T-helper 22 cell (primary cell): Measurements from ENCODE around the gene WWTR1.

Source experiments
- DNase-seq: peaks from one replicate; pipeline ENCODE4 v3.0.0-alpha.2; 2020; ENCODE audit warnings: low read depth

WWTR1 gene

DNA sequence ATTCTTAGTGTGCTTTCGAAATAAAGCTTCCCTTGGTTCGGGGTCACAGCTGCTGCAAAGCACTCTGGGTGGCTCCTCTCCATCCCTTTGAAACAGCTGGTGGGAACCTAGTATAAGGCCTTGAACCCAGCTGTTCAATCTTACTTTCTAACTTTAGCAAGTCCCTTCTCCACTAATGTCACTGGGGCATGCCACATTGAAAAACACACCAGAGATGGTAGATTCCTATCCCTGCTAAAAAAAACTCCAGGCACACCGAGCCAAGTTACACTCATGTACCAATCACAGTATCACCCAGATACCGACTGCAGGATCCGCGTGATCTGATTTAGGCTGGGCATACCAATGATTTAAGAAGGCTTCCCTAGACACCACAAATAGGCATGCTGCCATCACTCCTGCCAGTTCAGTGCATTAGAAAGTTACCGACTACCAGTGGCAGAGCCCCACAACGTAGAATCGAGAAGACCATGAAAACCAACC, 65.0 kb downstream of the WWTR1 start:
- no peak for DNase-seq

- DNase-seq: no peak
Observed at GRCh38 chr3:149590691-149591441, 67.0 kb downstream of the WWTR1 start.

GRCh38 chr3:149589332-149589731, 68.5 kb downstream of the WWTR1 start:
- no peak for DNase-seq

GRCh38 chr3:149588909-149589308, 68.9 kb downstream of the WWTR1 start:
- DNase-seq: no peak

- no peak for DNase-seq
Observed at GRCh38 chr3:149587383-149587782, 70.4 kb downstream of the WWTR1 start.

DNA sequence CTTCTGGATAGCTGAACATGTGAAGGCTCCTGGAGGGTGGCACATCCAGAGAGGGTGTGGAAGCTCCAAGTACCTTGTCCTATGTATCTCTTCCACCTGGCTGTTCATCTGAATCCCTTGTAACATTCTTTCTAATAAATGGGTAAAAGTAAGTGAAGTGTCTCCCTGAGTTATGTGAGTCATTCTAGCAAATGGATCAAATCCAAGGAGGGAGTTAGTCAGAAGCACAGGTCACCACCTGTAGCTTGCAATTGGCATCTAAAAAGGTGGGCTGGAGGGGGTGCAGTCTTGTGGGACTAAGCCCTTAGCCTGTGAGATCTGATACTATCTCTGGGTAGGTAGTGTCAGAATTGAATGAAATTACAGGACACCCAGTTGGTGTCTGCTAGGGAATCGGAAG, 71.0 kb downstream of the WWTR1 start:
- DNase-seq: no peak

DNA sequence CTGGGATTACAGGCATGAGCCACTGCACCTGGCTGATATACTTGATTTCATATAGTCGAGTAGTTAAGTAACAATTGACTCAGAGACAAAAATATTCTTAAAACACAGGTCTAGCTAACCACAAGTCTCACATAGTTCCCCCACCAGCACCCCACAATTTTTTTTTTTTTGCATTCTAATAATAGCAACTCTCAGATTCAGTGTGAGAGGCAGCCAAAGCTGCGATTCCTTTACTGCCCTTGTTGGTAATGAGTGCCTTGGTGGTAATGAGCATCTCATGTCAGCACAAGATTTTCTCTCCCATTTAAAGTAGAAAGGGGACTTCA, 72.5 kb downstream of the WWTR1 start:
- DNase-seq: no peak

DNA sequence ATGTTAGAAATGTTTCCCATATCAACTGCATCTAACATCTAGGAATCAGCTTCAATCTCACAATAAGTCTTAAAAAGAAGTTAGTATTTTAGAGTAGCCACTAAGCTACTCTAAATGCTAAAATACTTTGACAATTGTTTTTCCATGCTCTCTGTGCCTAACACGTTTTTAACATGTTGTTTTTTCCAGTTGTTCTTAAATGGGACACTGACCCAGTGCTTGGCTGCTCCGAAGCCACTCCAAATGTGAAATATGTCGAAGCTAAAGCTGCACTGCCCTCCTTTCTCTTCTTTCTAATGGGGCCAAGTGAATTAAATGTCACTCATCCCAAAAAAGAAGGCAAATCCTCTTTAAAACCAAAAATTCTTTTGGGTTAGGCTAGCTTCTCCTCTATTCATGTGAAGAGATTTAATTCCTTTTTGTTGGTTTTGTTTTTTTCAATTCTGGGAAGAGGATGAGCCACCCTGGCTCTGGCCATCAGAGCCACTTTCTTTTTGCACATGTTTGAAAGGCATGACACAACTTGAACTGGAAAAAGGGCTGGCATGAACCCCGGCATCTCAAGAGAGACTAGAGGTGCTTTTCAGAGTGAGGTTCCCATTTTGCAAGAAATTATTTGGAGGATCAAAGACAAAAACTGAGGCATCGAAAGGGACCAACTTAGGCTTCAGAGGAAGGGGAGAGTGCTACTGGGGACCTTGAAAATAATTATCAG, 73.7 kb downstream of the WWTR1 start:
- DNase-seq: no peak

DNA sequence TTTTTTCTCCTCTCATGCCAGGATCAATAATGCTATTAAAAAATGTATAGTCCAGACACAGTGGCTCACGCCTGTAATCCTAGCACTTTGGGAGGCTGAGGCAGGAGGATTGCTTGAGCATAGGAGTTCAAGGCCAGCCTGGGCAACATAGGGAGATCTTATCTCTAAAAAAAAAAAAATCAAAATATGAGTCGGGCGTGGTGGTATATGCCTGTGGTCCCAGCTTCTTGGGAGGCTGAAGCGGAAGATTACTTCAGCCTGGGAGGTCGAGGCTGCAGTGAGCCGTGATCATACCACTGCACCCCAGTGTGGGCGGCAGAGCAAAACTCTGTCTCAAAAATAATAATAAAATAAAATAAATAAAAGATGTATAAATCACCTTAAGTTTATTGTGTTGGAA, 75.4 kb downstream of the WWTR1 start:
- DNase-seq: no peak

DNA sequence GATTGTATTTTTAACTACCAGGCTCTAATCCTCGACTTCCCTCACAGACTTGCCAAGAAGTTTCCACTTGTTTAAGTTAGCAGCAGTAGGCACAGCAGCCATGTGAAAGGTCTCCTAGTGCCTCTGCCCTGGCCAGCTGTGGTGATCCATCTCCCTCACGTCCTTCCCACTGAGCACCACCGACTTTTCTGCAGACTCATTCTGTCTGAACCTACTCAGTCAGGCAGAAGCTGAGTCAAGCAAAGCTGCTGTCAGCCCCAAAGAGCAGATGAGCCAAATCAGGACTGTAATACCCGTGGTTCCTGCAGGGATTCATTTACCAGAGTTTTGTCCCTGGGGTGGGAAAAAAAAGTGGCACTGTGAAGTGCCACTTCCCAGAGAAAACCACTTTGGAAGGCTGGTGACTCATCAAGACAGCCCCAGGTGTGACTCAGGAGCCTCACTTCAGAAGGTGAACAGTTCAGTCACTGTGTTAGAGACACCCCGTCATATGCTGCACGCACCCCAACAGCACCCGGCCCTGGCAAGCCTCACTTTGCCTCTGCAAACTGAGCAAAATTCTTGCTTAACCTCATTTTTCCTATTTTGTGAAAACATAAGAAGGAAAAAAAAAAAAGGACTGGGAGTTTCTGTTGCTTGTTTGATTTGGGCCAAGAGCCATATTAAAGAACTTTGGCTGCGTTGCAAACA, 76.0 kb downstream of the WWTR1 start:
- DNase-seq: no peak

GRCh38 chr3:149581248-149581647, 76.6 kb downstream of the WWTR1 start:
- no peak for DNase-seq

DNA sequence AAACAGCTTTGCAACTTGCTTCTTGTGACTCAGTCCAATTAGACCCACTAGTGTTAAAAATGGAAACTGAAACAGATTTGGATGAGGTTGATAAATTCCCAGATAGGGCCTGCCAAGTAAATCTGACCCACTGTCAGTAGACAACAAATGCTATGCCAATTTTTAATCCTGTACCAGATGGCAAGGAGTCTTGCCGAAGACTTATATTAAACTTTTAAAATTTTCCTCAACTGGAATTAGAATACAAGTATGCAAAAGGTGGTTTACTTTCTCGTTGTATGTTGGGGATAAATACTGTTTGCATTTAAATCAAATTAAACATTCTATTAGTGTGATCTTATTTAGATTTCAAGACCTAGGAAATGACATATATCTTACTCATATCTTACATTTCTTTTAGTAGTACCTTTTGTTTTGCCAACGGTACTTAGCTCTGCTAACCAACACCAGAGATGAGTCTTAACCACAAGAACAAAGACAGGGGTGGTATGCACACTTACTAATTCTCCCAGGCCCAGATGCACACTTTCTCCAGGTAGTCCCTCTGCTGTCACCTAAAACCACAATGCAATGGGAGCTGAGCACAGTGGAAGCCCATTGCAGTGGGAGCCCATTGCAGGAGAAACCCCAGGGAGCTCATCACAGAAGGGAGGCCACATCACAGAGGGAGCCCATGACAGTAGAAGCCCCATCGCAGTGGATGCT, 77.8 kb downstream of the WWTR1 start:
- DNase-seq: no peak

- DNase-seq: no peak
Observed at GRCh38 chr3:149579161-149579560, 78.7 kb downstream of the WWTR1 start.

- no peak for DNase-seq
Observed at GRCh38 chr3:149577801-149578200, 80.0 kb downstream of the WWTR1 start.

- DNase-seq: no peak
Observed at GRCh38 chr3:149575961-149576564, 81.8 kb downstream of the WWTR1 start.

DNA sequence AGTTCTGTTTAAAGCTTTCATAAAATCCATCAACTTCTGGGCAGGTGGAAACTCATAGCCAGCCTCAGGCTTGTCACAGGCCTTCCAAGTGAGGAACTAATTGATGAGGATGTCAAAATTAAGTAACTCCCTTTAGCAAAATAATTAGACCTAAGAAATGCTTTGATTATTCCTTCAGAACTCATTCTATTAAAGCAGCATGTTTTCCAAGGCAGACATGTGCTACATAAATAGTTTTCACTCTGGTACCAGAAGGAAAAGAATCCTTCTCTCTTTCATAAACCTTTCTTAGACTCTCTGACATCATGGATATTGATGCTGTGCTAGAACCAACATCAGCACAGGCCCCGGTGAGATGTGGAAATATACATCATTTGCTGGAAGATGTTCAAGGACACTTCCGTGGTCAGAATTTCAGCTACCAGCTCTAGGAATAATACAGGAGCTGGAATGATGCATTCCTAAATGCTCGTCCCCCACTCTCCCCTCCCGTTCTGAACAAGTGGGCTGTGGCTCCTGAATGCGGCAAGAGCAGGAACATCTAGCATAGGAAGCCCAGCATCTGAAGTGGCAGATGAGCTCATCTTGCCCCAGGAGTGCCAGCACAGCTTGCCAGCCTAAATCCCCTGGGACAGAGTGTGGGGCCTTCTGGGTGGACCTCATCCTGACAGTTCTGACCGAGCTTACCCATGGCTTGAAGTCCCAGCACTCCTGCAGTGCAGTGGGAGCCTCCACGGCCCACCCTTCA, 82.4 kb downstream of the WWTR1 start:
- no peak for DNase-seq

GRCh38 chr3:149572796-149573414, 84.9 kb downstream of the WWTR1 start:
- DNase-seq: no peak

- no peak for DNase-seq
Observed at GRCh38 chr3:149571381-149571780, 86.4 kb downstream of the WWTR1 start.

- DNase-seq: no peak
Observed at GRCh38 chr3:149570016-149570415, 87.8 kb downstream of the WWTR1 start.

GRCh38 chr3:149567381-149567780, 90.4 kb downstream of the WWTR1 start:
- DNase-seq: no peak
